Choroid plexus epithelial cell (primary cell): ENCODE data around the gene PTPRB.

Experiments
- DNase-seq: peaks from one replicate; pipeline ENCODE4 v3.0.0-alpha.2; 2010; ENCODE audit warnings: low read depth
- H3K4me3 ChIP-seq: 2 replicates; pipeline ENCODE4 v1.5.1; 2011; ENCODE audit warnings: low read depth, mild to moderate bottlenecking, control low read depth, low read length, moderate library complexity
- CTCF ChIP-seq: conservative IDR thresholded peaks from 2 replicates; pipeline ENCODE4 v1.5.1; 2011; ENCODE audit warnings: low read depth, mild to moderate bottlenecking, control low read depth, inconsistent platforms, low read length, moderate library complexity

PTPRB gene

GRCh38 chr12:70645494-70646317, 8.5 kb upstream of the PTPRB start:
- DNase-seq, result peak; percentile 93
- no peak overlapping the region for H3K4me3 ChIP-seq
- TF ChIP-seq CTCF, result no peak

GRCh38 chr12:70644861-70645260, 7.6 kb upstream of the PTPRB start:
- no peak overlapping the region for H3K4me3 ChIP-seq
- TF ChIP-seq CTCF, result no peak
- no peak for DNase-seq

GRCh38 chr12:70643939-70644338, 6.7 kb upstream of the PTPRB start:
- no peak overlapping the region for H3K4me3 ChIP-seq
- no peak for TF ChIP-seq CTCF

GRCh38 chr12:70641691-70642090, 4.5 kb upstream of the PTPRB start:
- no peak overlapping the region for H3K4me3 ChIP-seq
- DNase-seq, result no peak
- no peak for TF ChIP-seq CTCF

More at GRCh38 chr12:70643939-70644338, 6.7 kb upstream of the PTPRB start:
- no peak for DNase-seq

- DNase-seq, result no peak
- H3K4me3 ChIP-seq, result no peak overlapping the region
- no peak for TF ChIP-seq CTCF
Measured at GRCh38 chr12:70640901-70641300, 3.7 kb upstream of the PTPRB start.

GRCh38 chr12:70639535-70639934, 2.3 kb upstream of the PTPRB start:
- TF ChIP-seq CTCF, result no peak
- no peak for DNase-seq
- no peak overlapping the region for H3K4me3 ChIP-seq
